ENCODE data around the gene CIB4.

GRCh38 chr2:26645762-26646161, 4.6 kb upstream of the CIB4 start:
- no peak for TF ChIP-seq CREB1 (IDR thresholded peaks at IDR 0.05; ENCODE audit: low read depth)
- TF ChIP-seq MAX (IDR thresholded peaks at IDR 0.05) = no peak
- TF ChIP-seq TAF1 (IDR thresholded peaks at IDR 0.05; ENCODE audit: low read depth) = no peak
- no peak for TF ChIP-seq ZBTB7A (IDR thresholded peaks at IDR 0.05; ENCODE audit: low read depth)
- TF ChIP-seq, protein P1, sequence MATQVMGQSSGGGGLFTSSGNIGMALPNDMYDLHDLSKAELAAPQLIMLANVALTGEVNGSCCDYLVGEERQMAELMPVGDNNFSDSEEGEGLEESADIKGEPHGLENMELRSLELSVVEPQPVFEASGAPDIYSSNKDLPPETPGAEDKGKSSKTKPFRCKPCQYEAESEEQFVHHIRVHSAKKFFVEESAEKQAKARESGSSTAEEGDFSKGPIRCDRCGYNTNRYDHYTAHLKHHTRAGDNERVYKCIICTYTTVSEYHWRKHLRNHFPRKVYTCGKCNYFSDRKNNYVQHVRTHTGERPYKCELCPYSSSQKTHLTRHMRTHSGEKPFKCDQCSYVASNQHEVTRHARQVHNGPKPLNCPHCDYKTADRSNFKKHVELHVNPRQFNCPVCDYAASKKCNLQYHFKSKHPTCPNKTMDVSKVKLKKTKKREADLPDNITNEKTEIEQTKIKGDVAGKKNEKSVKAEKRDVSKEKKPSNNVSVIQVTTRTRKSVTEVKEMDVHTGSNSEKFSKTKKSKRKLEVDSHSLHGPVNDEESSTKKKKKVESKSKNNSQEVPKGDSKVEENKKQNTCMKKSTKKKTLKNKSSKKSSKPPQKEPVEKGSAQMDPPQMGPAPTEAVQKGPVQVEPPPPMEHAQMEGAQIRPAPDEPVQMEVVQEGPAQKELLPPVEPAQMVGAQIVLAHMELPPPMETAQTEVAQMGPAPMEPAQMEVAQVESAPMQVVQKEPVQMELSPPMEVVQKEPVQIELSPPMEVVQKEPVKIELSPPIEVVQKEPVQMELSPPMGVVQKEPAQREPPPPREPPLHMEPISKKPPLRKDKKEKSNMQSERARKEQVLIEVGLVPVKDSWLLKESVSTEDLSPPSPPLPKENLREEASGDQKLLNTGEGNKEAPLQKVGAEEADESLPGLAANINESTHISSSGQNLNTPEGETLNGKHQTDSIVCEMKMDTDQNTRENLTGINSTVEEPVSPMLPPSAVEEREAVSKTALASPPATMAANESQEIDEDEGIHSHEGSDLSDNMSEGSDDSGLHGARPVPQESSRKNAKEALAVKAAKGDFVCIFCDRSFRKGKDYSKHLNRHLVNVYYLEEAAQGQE (IDR thresholded peaks at IDR 0.05; ENCODE audit: low read depth) = no peak
- TF ChIP-seq FOXM1 (IDR thresholded peaks at IDR 0.05; ENCODE audit: borderline replicate concordance, low read depth) = no peak
- no peak for TF ChIP-seq YY1 (IDR thresholded peaks at IDR 0.05; ENCODE audit: low read depth)
- TF ChIP-seq RAD21 (IDR thresholded peaks at IDR 0.05; ENCODE audit: low read depth) = no peak
- no peak for TF ChIP-seq TEAD4 (IDR thresholded peaks at IDR 0.05)
- no peak for TF ChIP-seq EGR1 (IDR thresholded peaks at IDR 0.05)
